Mammary epithelial cell (primary cell): ENCODE measurements around the gene RYK.

Experiments used
- EZH2 ChIP-seq: IDR thresholded peaks from 2 replicates; pipeline ENCODE4 v1.6.1; 2012; ENCODE audit warnings: low read length, inconsistent platforms, borderline replicate concordance
- TF ChIP-seq, protein P1 (sequence below), 2 donors: IDR thresholded peaks in 1 of 2; conservative IDR thresholded peaks in 1 of 2; 2 replicates each; pipeline ENCODE4 v1.5.1; 2011 to 2012; ENCODE audit warnings: inconsistent platforms in 2 of 2, low read length in 2 of 2, mild to moderate bottlenecking in 2 of 2, control low read depth in 1 of 2, low read depth in 1 of 2; ENCODE audit not compliant: insufficient read depth in 1 of 2; ENCODE audit errors: extremely low read depth in 1 of 2

GRCh38 chr3:134199240-134199639, 51.4 kb downstream of the RYK start:
- TF ChIP-seq, protein P1, sequence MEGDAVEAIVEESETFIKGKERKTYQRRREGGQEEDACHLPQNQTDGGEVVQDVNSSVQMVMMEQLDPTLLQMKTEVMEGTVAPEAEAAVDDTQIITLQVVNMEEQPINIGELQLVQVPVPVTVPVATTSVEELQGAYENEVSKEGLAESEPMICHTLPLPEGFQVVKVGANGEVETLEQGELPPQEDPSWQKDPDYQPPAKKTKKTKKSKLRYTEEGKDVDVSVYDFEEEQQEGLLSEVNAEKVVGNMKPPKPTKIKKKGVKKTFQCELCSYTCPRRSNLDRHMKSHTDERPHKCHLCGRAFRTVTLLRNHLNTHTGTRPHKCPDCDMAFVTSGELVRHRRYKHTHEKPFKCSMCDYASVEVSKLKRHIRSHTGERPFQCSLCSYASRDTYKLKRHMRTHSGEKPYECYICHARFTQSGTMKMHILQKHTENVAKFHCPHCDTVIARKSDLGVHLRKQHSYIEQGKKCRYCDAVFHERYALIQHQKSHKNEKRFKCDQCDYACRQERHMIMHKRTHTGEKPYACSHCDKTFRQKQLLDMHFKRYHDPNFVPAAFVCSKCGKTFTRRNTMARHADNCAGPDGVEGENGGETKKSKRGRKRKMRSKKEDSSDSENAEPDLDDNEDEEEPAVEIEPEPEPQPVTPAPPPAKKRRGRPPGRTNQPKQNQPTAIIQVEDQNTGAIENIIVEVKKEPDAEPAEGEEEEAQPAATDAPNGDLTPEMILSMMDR (conservative IDR thresholded peaks at IDR 0.05 in 1 of 2, IDR thresholded peaks at IDR 0.05 in 1 of 2; ENCODE audit: extremely low read depth in 1 of 2, insufficient read depth in 1 of 2, low read depth in 1 of 2, low read length in 2 of 2) = no peak
- no peak for TF ChIP-seq EZH2
